ENCODE results near the gene SAYSD1. TPM values are rescaled to one million over a fixed set of nuclear protein-coding genes. Genes with fewer than 3 reads are reported as not detected.

The SAYSD1 gene
- total and polyA plus RNA-seq, 5 donors from 2014 or later = 20.6 to 33.6 (median 24.1) TPM

GRCh38 chr6:39072830-39073229 lies 42.2 kb downstream of the SAYSD1 start:
- H3K27ac ChIP-seq (ENCODE audit: insufficient read depth, low read length, poor library complexity, severe bottlenecking) = no peak overlapping the region
- DNase-seq = no peak
- no peaks in the 10 kb centered on the region for H3K4me1 Mint-ChIP-seq
- no peak overlapping the region for H3K4me3 ChIP-seq (ENCODE audit: low read depth, low read length)
- no peak overlapping the region for H3K4me3 Mint-ChIP-seq
- no peaks in the 10 kb centered on the region for H3K36me3 Mint-ChIP-seq
- no peaks in the 10 kb centered on the region for H3K4me1 ChIP-seq (ENCODE audit: control insufficient read depth, insufficient read depth, low read length, poor library complexity, severe bottlenecking)
- no peaks in the 10 kb centered on the region for H3K9me3 ChIP-seq (ENCODE audit: control insufficient read depth in 2 of 2, low read length in 2 of 2)
- no peaks in the 10 kb centered on the region for H3K36me3 ChIP-seq (ENCODE audit: control insufficient read depth, insufficient read depth, low read length)
- no peaks in the 10 kb centered on the region for H3K27me3 ChIP-seq (ENCODE audit: control insufficient read depth, insufficient read depth, low read length)
- ATAC-seq (ENCODE audit: low read depth in 2 of 2) = no peak
- no peaks in the 10 kb centered on the region for H3K9me3 Mint-ChIP-seq
- no peak overlapping the region for H3K27ac Mint-ChIP-seq
- peaks cover 4% of the 10 kb centered on the region for H3K27me3 Mint-ChIP-seq

GRCh38 chr6:39068391-39068790 lies 46.6 kb downstream of the SAYSD1 start:
- no peaks in the 10 kb centered on the region for H3K9me3 Mint-ChIP-seq
- H3K27me3 Mint-ChIP-seq = peaks cover 13% of the 10 kb centered on the region
- H3K4me3 Mint-ChIP-seq = no peak overlapping the region
- no peak overlapping the region for H3K27ac Mint-ChIP-seq
- Histone ChIP-seq H3K27ac (ENCODE audit: insufficient read depth, low read length, poor library complexity, severe bottlenecking) (no peak overlapping the region), H3K36me3 (ENCODE audit: control insufficient read depth, insufficient read depth, low read length) (no peaks in the 10 kb centered on the region), H3K4me3 (ENCODE audit: low read depth, low read length) (no peak overlapping the region), H3K9me3 (ENCODE audit: control insufficient read depth in 2 of 2, low read length in 2 of 2) (no peaks in the 10 kb centered on the region), H3K4me1 (ENCODE audit: control insufficient read depth, insufficient read depth, low read length, poor library complexity, severe bottlenecking) (no peaks in the 10 kb centered on the region), H3K27me3 (ENCODE audit: control insufficient read depth, insufficient read depth, low read length) (no peaks in the 10 kb centered on the region)
- H3K36me3 Mint-ChIP-seq = no peaks in the 10 kb centered on the region
- ATAC-seq (ENCODE audit: low read depth in 2 of 2) = no peak
- no peaks in the 10 kb centered on the region for H3K4me1 Mint-ChIP-seq
- DNase-seq = no peak

GRCh38 chr6:39065561-39065960 lies 49.4 kb downstream of the SAYSD1 start:
- no peak overlapping the region for H3K27ac ChIP-seq (ENCODE audit: insufficient read depth, low read length, poor library complexity, severe bottlenecking)
- H3K36me3 ChIP-seq (ENCODE audit: control insufficient read depth, insufficient read depth, low read length) = no peaks in the 10 kb centered on the region
- H3K27me3 ChIP-seq (ENCODE audit: control insufficient read depth, insufficient read depth, low read length) = no peaks in the 10 kb centered on the region
- no peak overlapping the region for H3K4me3 ChIP-seq (ENCODE audit: low read depth, low read length)
- no peaks in the 10 kb centered on the region for H3K4me1 Mint-ChIP-seq
- no peaks in the 10 kb centered on the region for H3K9me3 Mint-ChIP-seq
- H3K27me3 Mint-ChIP-seq = peaks cover 13% of the 10 kb centered on the region
- ATAC-seq (ENCODE audit: low read depth in 2 of 2) = no peak
- H3K4me3 Mint-ChIP-seq = no peak overlapping the region
- H3K36me3 Mint-ChIP-seq = no peaks in the 10 kb centered on the region
- no peak overlapping the region for H3K27ac Mint-ChIP-seq
- no peaks in the 10 kb centered on the region for H3K9me3 ChIP-seq (ENCODE audit: control insufficient read depth in 2 of 2, low read length in 2 of 2)
- DNase-seq = no peak
- no peaks in the 10 kb centered on the region for H3K4me1 ChIP-seq (ENCODE audit: control insufficient read depth, insufficient read depth, low read length, poor library complexity, severe bottlenecking)

GRCh38 chr6:39063526-39063925 lies 51.5 kb downstream of the SAYSD1 start:
- Mint-ChIP-seq H3K27me3 (peaks cover 13% of the 10 kb centered on the region), H3K4me1 (no peaks in the 10 kb centered on the region)

GRCh38 chr6:39062014-39062740 lies 52.8 kb downstream of the SAYSD1 start:
- H3K9me3 ChIP-seq (ENCODE audit: control insufficient read depth in 2 of 2, low read length in 2 of 2) = no peaks in the 10 kb centered on the region
- no peak overlapping the region for H3K4me3 ChIP-seq (ENCODE audit: low read depth, low read length)
- no peak overlapping the region for H3K27ac ChIP-seq (ENCODE audit: insufficient read depth, low read length, poor library complexity, severe bottlenecking)
- no peaks in the 10 kb centered on the region for H3K4me1 ChIP-seq (ENCODE audit: control insufficient read depth, insufficient read depth, low read length, poor library complexity, severe bottlenecking)
- no peaks in the 10 kb centered on the region for H3K36me3 ChIP-seq (ENCODE audit: control insufficient read depth, insufficient read depth, low read length)
- DNase-seq (no peak), ATAC-seq (ENCODE audit: low read depth in 2 of 2) (no peak)
- H3K9me3 Mint-ChIP-seq = no peaks in the 10 kb centered on the region
- H3K4me3 Mint-ChIP-seq = no peak overlapping the region
- no peak overlapping the region for H3K27ac Mint-ChIP-seq
- H3K4me1 Mint-ChIP-seq = no peaks in the 10 kb centered on the region
- H3K27me3 ChIP-seq (ENCODE audit: control insufficient read depth, insufficient read depth, low read length) = no peaks in the 10 kb centered on the region
- H3K27me3 Mint-ChIP-seq = peaks cover 12% of the 10 kb centered on the region
- no peaks in the 10 kb centered on the region for H3K36me3 Mint-ChIP-seq

More at GRCh38 chr6:39063526-39063925, 51.5 kb downstream of the SAYSD1 start:
- Mint-ChIP-seq H3K27ac (no peak overlapping the region), H3K36me3 (no peaks in the 10 kb centered on the region), H3K9me3 (no peaks in the 10 kb centered on the region), H3K4me3 (no peak overlapping the region)
- no peak overlapping the region for H3K27ac ChIP-seq (ENCODE audit: insufficient read depth, low read length, poor library complexity, severe bottlenecking)
- H3K27me3 ChIP-seq (ENCODE audit: control insufficient read depth, insufficient read depth, low read length) = no peaks in the 10 kb centered on the region
- no peaks in the 10 kb centered on the region for H3K36me3 ChIP-seq (ENCODE audit: control insufficient read depth, insufficient read depth, low read length)
- no peak overlapping the region for H3K4me3 ChIP-seq (ENCODE audit: low read depth, low read length)
- no peaks in the 10 kb centered on the region for H3K9me3 ChIP-seq (ENCODE audit: control insufficient read depth in 2 of 2, low read length in 2 of 2)
- ATAC-seq (ENCODE audit: low read depth in 2 of 2) (no peak), DNase-seq (no peak)
- no peaks in the 10 kb centered on the region for H3K4me1 ChIP-seq (ENCODE audit: control insufficient read depth, insufficient read depth, low read length, poor library complexity, severe bottlenecking)

- Histone ChIP-seq H3K27ac (ENCODE audit: insufficient read depth, low read length, poor library complexity, severe bottlenecking) (no peak overlapping the region), H3K36me3 (ENCODE audit: control insufficient read depth, insufficient read depth, low read length) (no peaks in the 10 kb centered on the region), H3K4me3 (ENCODE audit: low read depth, low read length) (no peak overlapping the region), H3K27me3 (ENCODE audit: control insufficient read depth, insufficient read depth, low read length) (no peaks in the 10 kb centered on the region), H3K9me3 (ENCODE audit: control insufficient read depth in 2 of 2, low read length in 2 of 2) (no peaks in the 10 kb centered on the region), H3K4me1 (ENCODE audit: control insufficient read depth, insufficient read depth, low read length, poor library complexity, severe bottlenecking) (no peaks in the 10 kb centered on the region)
- no peak overlapping the region for H3K27ac Mint-ChIP-seq
- DNase-seq (no peak), ATAC-seq (ENCODE audit: low read depth in 2 of 2) (no peak)
- H3K9me3 Mint-ChIP-seq = no peaks in the 10 kb centered on the region
- H3K27me3 Mint-ChIP-seq = peaks cover 8% of the 10 kb centered on the region
- H3K4me1 Mint-ChIP-seq = no peaks in the 10 kb centered on the region
- no peak overlapping the region for H3K4me3 Mint-ChIP-seq
- H3K36me3 Mint-ChIP-seq = no peaks in the 10 kb centered on the region
Observed at GRCh38 chr6:39061588-39061987, 53.4 kb downstream of the SAYSD1 start.

GRCh38 chr6:39061182-39061581 lies 53.8 kb downstream of the SAYSD1 start:
- ATAC-seq (ENCODE audit: low read depth in 2 of 2) = no peak
- Histone ChIP-seq H3K36me3 (ENCODE audit: control insufficient read depth, insufficient read depth, low read length) (no peaks in the 10 kb centered on the region), H3K27ac (ENCODE audit: insufficient read depth, low read length, poor library complexity, severe bottlenecking) (no peak overlapping the region), H3K4me1 (ENCODE audit: control insufficient read depth, insufficient read depth, low read length, poor library complexity, severe bottlenecking) (no peaks in the 10 kb centered on the region), H3K4me3 (ENCODE audit: low read depth, low read length) (no peak overlapping the region), H3K27me3 (ENCODE audit: control insufficient read depth, insufficient read depth, low read length) (no peaks in the 10 kb centered on the region), H3K9me3 (ENCODE audit: control insufficient read depth in 2 of 2, low read length in 2 of 2) (no peaks in the 10 kb centered on the region)
- Mint-ChIP-seq H3K9me3 (no peaks in the 10 kb centered on the region), H3K27me3 (peaks cover 11% of the 10 kb centered on the region), H3K4me3 (no peak overlapping the region), H3K36me3 (no peaks in the 10 kb centered on the region), H3K4me1 (no peaks in the 10 kb centered on the region), H3K27ac (no peak overlapping the region)
- no peak for DNase-seq

GRCh38 chr6:39060467-39061160 lies 54.4 kb downstream of the SAYSD1 start:
- ATAC-seq (ENCODE audit: low read depth in 2 of 2) = no peak
- Histone ChIP-seq H3K36me3 (ENCODE audit: control insufficient read depth, insufficient read depth, low read length) (no peaks in the 10 kb centered on the region), H3K27me3 (ENCODE audit: control insufficient read depth, insufficient read depth, low read length) (no peaks in the 10 kb centered on the region), H3K4me1 (ENCODE audit: control insufficient read depth, insufficient read depth, low read length, poor library complexity, severe bottlenecking) (no peaks in the 10 kb centered on the region), H3K9me3 (ENCODE audit: control insufficient read depth in 2 of 2, low read length in 2 of 2) (no peaks in the 10 kb centered on the region), H3K4me3 (ENCODE audit: low read depth, low read length) (no peak overlapping the region), H3K27ac (ENCODE audit: insufficient read depth, low read length, poor library complexity, severe bottlenecking) (no peak overlapping the region)
- Mint-ChIP-seq H3K27me3 (peaks cover 13% of the 10 kb centered on the region), H3K4me3 (no peak overlapping the region), H3K9me3 (no peaks in the 10 kb centered on the region), H3K27ac (peak overlapping the region in 1 of 3 donors; percentile 41), H3K4me1 (no peaks in the 10 kb centered on the region), H3K36me3 (no peaks in the 10 kb centered on the region)
- DNase-seq = no peak
